SJSA1 (cell line): Measurements from ENCODE around the gene RIMBP2. TPM values are rescaled to one million over a fixed set of nuclear protein-coding genes. Genes with fewer than 3 reads are reported as not detected.

Source experiments
- DNase-seq, 2 experiments: peaks; one replicate each; pipeline ENCODE4 v3.0.0-alpha.2; 2015 to 2020; ENCODE audit warnings: low spot score in 2 of 2, low read depth in 1 of 2
- H3K27ac ChIP-seq: fragments of 250-450 bp; sonication (Bioruptor Pico); 2 replicates; pipeline ENCODE4 v1.5.1; 2020; ENCODE audit warnings: mild to moderate bottlenecking, moderate library complexity
- H3K27me3 ChIP-seq: fragments of 250-450 bp; sonication (Bioruptor Pico); replicated peaks from 2 replicates; pipeline ENCODE4 v1.5.1; 2020; ENCODE audit warnings: mild to moderate bottlenecking, moderate library complexity
- H3K36me3 ChIP-seq: fragments of 250-450 bp; sonication (Bioruptor Pico); 2 replicates; pipeline ENCODE4 v1.5.1; 2020; ENCODE audit warnings: mild to moderate bottlenecking
- H3K4me1 ChIP-seq: fragments of 250-450 bp; sonication (Bioruptor Pico); replicated peaks from 2 replicates; pipeline ENCODE4 v1.6.1; 2021; ENCODE audit warnings: mild to moderate bottlenecking
- H3K4me3 ChIP-seq: fragments of 250-450 bp; sonication (Bioruptor Pico); 2 replicates; pipeline ENCODE4 v1.5.1; 2020; ENCODE audit warnings: mild to moderate bottlenecking
- H3K9me3 ChIP-seq: fragments of 250-450 bp; sonication (Bioruptor Pico); replicated peaks from 2 replicates; pipeline ENCODE4 v1.5.1; 2020; ENCODE audit warnings: mild to moderate bottlenecking
- total RNA-seq: library from RNA; depleted of rRNA; stranded (reverse); fragments of >200 nt; shearing (Covaris generic); gene quantifications from 2 replicates; pipeline ENCODE4 v1.2.3, GENCODE V29; 2014

The RIMBP2 gene
- total RNA-seq, 1 experiment from 2014 or later, result 0.16 TPM

- Histone ChIP-seq H3K9me3 (no peaks in the 10 kb centered on the region; the same call in 1 of the 2 replicates), H3K4me3 (no peak overlapping the region), H3K4me1 (no peaks in the 10 kb centered on the region), H3K27me3 (no peaks in the 10 kb centered on the region), H3K27ac (no peak overlapping the region), H3K36me3 (no peaks in the 10 kb centered on the region)
- DNase-seq, result no peak
These were observed 28.0 kb downstream of the RIMBP2 start for GRCh38 chr12:130687796-130688778.

DNA sequence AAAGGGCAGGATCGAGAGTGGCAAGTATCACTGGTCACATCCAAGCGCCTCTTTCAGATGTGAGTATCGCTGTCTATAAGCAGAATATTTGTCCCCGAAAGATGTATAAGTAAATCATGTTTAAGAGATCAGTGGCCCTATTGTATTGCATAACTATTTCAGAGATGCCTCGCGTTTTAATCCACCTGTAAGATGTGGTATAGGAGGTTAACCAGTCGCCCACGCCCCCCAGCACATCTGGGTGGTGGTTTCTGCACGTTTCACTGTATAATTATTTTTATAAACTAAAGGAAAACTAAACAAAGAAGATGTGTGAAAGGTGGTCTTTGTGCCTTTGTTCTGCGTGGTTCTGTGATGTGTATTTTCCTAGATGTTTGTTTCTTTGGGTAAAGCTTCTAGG lies 28.9 kb downstream of the RIMBP2 start:
- Histone ChIP-seq H3K27me3 (no peaks in the 10 kb centered on the region), H3K27ac (no peak overlapping the region), H3K36me3 (no peaks in the 10 kb centered on the region), H3K4me3 (no peak overlapping the region), H3K9me3 (no peaks in the 10 kb centered on the region; the same call in 1 of the 2 replicates), H3K4me1 (no peaks in the 10 kb centered on the region)
- DNase-seq, result no peak

- Histone ChIP-seq H3K27ac (no peak overlapping the region), H3K4me1 (no peaks in the 10 kb centered on the region), H3K27me3 (no peaks in the 10 kb centered on the region), H3K9me3 (no peaks in the 10 kb centered on the region; the same call in 1 of the 2 replicates), H3K4me3 (no peak overlapping the region), H3K36me3 (no peaks in the 10 kb centered on the region)
- DNase-seq, result no peak
These were observed 29.5 kb downstream of the RIMBP2 start for GRCh38 chr12:130686511-130686991.

- H3K9me3 ChIP-seq, result no peaks in the 10 kb centered on the region; the same call in 1 of the 2 replicates
- no peak for DNase-seq
- H3K36me3 ChIP-seq, result no peaks in the 10 kb centered on the region
- H3K27me3 ChIP-seq, result no peaks in the 10 kb centered on the region
- H3K4me1 ChIP-seq, result no peaks in the 10 kb centered on the region
- no peak overlapping the region for H3K4me3 ChIP-seq
- no peak overlapping the region for H3K27ac ChIP-seq
These were observed 30.2 kb downstream of the RIMBP2 start for GRCh38 chr12:130685850-130686249.

DNA sequence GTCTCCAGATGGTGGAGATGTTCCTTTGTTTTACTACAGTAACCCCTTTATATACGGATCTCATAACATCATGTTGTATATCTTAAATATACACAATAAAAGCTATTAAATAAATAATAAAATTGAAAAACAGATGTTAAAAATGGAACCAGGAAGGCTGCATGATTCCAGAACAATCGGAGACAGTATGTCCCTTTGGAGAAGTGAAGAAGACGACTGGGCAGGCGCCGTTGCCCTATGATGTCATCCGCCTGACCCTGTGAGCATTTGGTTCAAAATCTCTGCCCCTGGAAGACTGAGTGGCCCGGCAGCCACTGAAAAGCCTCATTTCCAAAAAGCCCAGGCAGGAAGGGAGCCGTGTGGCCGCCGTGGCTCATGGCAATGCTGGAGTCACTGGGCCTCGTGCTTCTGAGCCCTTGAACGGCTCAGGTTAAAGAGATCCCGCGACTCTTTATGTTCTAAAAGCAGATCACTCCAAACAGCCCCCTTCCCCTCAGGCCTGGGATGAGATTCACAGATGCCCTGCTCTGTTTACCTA lies 30.8 kb downstream of the RIMBP2 start:
- no peaks in the 10 kb centered on the region; the same call in 1 of the 2 replicates for H3K9me3 ChIP-seq
- H3K27ac ChIP-seq, result no peak overlapping the region
- no peaks in the 10 kb centered on the region for H3K4me1 ChIP-seq
- H3K27me3 ChIP-seq, result no peaks in the 10 kb centered on the region
- H3K4me3 ChIP-seq, result no peak overlapping the region
- no peaks in the 10 kb centered on the region for H3K36me3 ChIP-seq
- DNase-seq, result no peak

DNA sequence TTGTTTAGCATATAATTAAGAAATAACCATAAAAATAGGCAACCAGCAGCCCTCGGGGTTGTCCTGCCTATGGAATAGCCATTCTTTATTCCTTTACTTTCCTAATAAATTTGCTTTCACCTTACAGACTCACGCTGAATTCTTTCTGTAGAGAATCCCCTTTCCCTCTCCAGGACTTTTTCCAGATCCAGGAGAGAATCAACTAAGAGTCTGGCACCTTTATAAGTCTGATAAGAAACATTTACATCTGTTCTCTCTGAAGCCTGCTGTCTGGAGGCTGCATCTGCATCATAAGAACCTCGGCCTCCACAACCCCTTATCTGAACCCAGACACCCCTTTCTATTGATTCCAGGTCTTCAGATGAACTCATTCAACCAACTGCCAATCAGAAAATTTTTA lies 32.3 kb downstream of the RIMBP2 start:
- Histone ChIP-seq H3K27ac (no peak overlapping the region), H3K36me3 (no peaks in the 10 kb centered on the region), H3K27me3 (no peaks in the 10 kb centered on the region), H3K4me3 (no peak overlapping the region), H3K4me1 (no peaks in the 10 kb centered on the region), H3K9me3 (no peaks in the 10 kb centered on the region; the same call in 1 of the 2 replicates)
- no peak for DNase-seq

DNA sequence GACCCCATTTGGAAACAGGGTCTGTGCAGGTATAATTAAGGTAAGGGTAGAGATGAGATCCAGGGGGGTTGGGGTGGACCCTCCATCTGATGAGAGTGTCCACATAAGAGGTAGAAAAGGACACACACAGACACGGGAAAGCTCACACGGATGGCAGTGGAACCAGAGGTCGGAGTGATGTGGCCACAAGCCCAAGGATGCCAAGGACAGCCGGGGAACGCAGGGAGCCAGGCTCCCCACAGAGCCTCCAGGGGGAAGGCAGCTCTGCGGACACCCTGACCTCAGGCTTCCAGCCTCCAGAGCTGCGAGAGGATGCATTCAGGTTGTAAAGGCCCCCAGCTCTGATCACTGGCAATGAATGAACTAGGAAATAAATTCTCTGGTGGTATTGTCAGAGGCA lies 33.0 kb downstream of the RIMBP2 start:
- H3K4me1 ChIP-seq, result no peaks in the 10 kb centered on the region

GRCh38 chr12:130680451-130680990 lies 35.6 kb downstream of the RIMBP2 start:
- Histone ChIP-seq H3K9me3 (0 out of 2 replicates have a peak, but pooled peaks cover 2% of the 10 kb centered on the region), H3K4me1 (no peaks in the 10 kb centered on the region)
- DNase-seq, result no peak

More for the DNA sequence above, 33.0 kb downstream of the RIMBP2 start:
- H3K9me3 ChIP-seq, result no peaks in the 10 kb centered on the region; the same call in 1 of the 2 replicates
- no peak overlapping the region for H3K27ac ChIP-seq
- H3K36me3 ChIP-seq, result no peaks in the 10 kb centered on the region
- DNase-seq, result no peak
- H3K4me3 ChIP-seq, result no peak overlapping the region
- no peaks in the 10 kb centered on the region for H3K27me3 ChIP-seq

DNA sequence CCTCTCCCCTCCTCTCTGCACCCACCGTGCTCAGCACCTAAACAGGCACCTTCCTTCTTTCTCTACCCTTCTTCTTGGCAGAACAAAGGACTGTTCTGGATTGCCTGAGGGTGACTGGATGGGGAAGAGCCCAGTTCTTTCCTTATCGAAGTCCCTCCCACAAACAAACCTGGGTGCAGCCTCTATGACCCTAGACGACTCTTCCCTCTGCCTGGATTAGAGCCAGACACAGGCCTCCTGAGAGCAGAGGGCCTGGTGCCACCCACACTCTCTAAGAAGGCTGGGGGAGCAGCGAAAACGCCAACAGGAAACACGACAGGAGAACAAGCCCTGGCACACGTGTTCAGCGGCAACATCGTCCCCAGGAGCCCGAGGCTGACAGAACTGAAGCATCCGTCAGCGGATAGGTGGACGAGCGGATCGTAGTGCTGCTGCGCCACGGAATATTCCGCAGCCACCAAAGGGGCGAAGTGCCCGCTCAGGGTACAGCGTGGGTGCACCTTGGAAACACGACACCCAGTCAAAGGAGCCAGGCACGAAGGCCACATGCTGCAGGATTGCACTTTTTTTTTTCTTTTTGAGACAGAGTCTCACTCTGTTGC lies 38.0 kb downstream of the RIMBP2 start:
- no peaks in the 10 kb centered on the region for H3K4me1 ChIP-seq
- no peaks in the 10 kb centered on the region for H3K36me3 ChIP-seq
- H3K27me3 ChIP-seq, result no peaks in the 10 kb centered on the region
- no peak overlapping the region for H3K4me3 ChIP-seq
- DNase-seq, result no peak
- H3K9me3 ChIP-seq, result 0 out of 2 replicates have a peak, but pooled peaks cover 2% of the 10 kb centered on the region
- no peak overlapping the region for H3K27ac ChIP-seq

More at GRCh38 chr12:130680451-130680990, 35.6 kb downstream of the RIMBP2 start:
- H3K36me3 ChIP-seq, result no peaks in the 10 kb centered on the region
- H3K4me3 ChIP-seq, result no peak overlapping the region
- H3K27ac ChIP-seq, result no peak overlapping the region
- H3K27me3 ChIP-seq, result no peaks in the 10 kb centered on the region

DNA sequence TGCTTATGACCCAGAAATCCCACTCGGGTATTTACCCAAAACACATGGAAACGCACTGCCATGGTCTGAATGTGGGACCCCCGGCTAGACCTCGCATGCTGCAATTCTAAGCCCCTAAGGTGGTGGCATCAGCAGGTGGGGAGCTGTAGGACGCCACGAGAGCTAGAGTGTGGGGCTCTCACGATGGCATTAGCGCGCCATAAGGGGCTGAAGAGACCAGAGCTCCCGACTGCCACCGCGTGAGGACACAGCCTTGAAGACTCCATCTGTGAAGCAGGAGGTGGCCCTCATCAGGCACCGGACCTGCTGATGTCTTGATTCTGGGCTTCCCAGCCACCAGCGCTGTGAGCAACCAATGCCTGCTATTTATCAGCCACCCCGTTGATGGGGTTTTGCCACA lies 40.3 kb downstream of the RIMBP2 start:
- H3K27me3 ChIP-seq, result no peaks in the 10 kb centered on the region
- no peak for DNase-seq
- H3K9me3 ChIP-seq, result peaks cover 2% of the 10 kb centered on the region; the same call in 1 of the 2 replicates

GRCh38 chr12:130675121-130675520 lies 41.0 kb downstream of the RIMBP2 start:
- no peak overlapping the region for H3K27ac ChIP-seq
- H3K4me1 ChIP-seq, result no peaks in the 10 kb centered on the region
- DNase-seq, result no peak
- peaks cover 2% of the 10 kb centered on the region; the same call in 1 of the 2 replicates for H3K9me3 ChIP-seq
- H3K27me3 ChIP-seq, result no peaks in the 10 kb centered on the region
- H3K4me3 ChIP-seq, result no peak overlapping the region
- no peaks in the 10 kb centered on the region for H3K36me3 ChIP-seq

More for the DNA sequence above, 40.3 kb downstream of the RIMBP2 start:
- H3K27ac ChIP-seq, result no peak overlapping the region
- H3K4me3 ChIP-seq, result no peak overlapping the region
- no peaks in the 10 kb centered on the region for H3K4me1 ChIP-seq
- H3K36me3 ChIP-seq, result no peaks in the 10 kb centered on the region

GRCh38 chr12:130674676-130675075 lies 41.4 kb downstream of the RIMBP2 start:
- DNase-seq, result no peak
- Histone ChIP-seq H3K36me3 (no peaks in the 10 kb centered on the region), H3K27ac (no peak overlapping the region), H3K4me3 (no peak overlapping the region), H3K9me3 (peaks cover 2% of the 10 kb centered on the region; the same call in 1 of the 2 replicates), H3K27me3 (no peaks in the 10 kb centered on the region), H3K4me1 (no peaks in the 10 kb centered on the region)

- H3K27ac ChIP-seq, result no peak overlapping the region
- H3K27me3 ChIP-seq, result no peaks in the 10 kb centered on the region
- no peaks in the 10 kb centered on the region for H3K36me3 ChIP-seq
- no peak for DNase-seq
- H3K9me3 ChIP-seq, result peaks cover 2% of the 10 kb centered on the region; the same call in 1 of the 2 replicates
- no peak overlapping the region for H3K4me3 ChIP-seq
- no peaks in the 10 kb centered on the region for H3K4me1 ChIP-seq
These were observed 42.9 kb downstream of the RIMBP2 start for GRCh38 chr12:130673036-130673705.
